NT2/D1 (cell line): ENCODE measurements around the gene TPD52L1.
"Not testable (repeated sequence)": the region's sequence is repeated elsewhere in the genome, so short reads cannot be mapped to it uniquely, and the experiment has no call there.

Experiments
- DNase-seq: peaks from one replicate; pipeline ENCODE4 v3.0.0-alpha.2; 2011; ENCODE audit warnings: low read depth, low spot score
- H3K27me3 ChIP-seq: 2 replicates; pipeline ENCODE4 v1.6.0; 2011; ENCODE audit warnings: mild to moderate bottlenecking; ENCODE audit not compliant: insufficient read length, insufficient read depth
- H3K36me3 ChIP-seq: 2 replicates; pipeline ENCODE4 v1.6.1; 2011; ENCODE audit warnings: mild to moderate bottlenecking, low read length, mixed read lengths; ENCODE audit not compliant: insufficient read depth, insufficient read length
- H3K4me1 ChIP-seq: 2 replicates; pipeline ENCODE4 v1.5.1; 2011; ENCODE audit not compliant: insufficient read depth, insufficient read length
- H3K4me3 ChIP-seq: 2 replicates; pipeline ENCODE4 v1.5.1; 2011; ENCODE audit warnings: low read depth; ENCODE audit not compliant: insufficient read length
- H3K9ac ChIP-seq: 2 replicates; pipeline ENCODE4 v1.6.0; 2011; ENCODE audit warnings: low read depth; ENCODE audit not compliant: insufficient read length
- H3K9me3 ChIP-seq: 2 replicates; pipeline ENCODE4 v1.5.1; 2011; ENCODE audit warnings: mild to moderate bottlenecking, low read length; ENCODE audit not compliant: insufficient read depth
- SUZ12 ChIP-seq: IDR thresholded peaks from 2 replicates; pipeline ENCODE4 v1.6.1; 2011; ENCODE audit not compliant: insufficient read length, insufficient read depth; ENCODE audit errors: extremely low read depth
- YY1 ChIP-seq: IDR thresholded peaks from 2 replicates; pipeline ENCODE4 v1.6.1; 2011; ENCODE audit not compliant: insufficient read length, insufficient read depth
- ZNF274 ChIP-seq: IDR thresholded peaks from 2 replicates; pipeline ENCODE4 v1.6.1; 2011; ENCODE audit warnings: mild to moderate bottlenecking, low read depth, low read length

TPD52L1 gene

GRCh38 chr6:125271486-125272159, 118.0 kb downstream of the TPD52L1 start:
- Histone ChIP-seq H3K4me1 (no peaks in the 10 kb centered on the region), H3K27me3 (no peaks in the 10 kb centered on the region), H3K9me3 (no peaks in the 10 kb centered on the region), H3K4me3 (no peak overlapping the region), H3K9ac (no peak overlapping the region), H3K36me3 (peaks cover 44% of the 10 kb centered on the region)
- no peak for TF ChIP-seq ZNF274
- TF ChIP-seq YY1, result no peak
- no peak for TF ChIP-seq SUZ12
- no peak for DNase-seq

- no peak for TF ChIP-seq YY1
- TF ChIP-seq SUZ12, result no peak
- no peak for TF ChIP-seq ZNF274
- no peak overlapping the region for H3K9ac ChIP-seq
Measured at GRCh38 chr6:125273251-125273650, 119.7 kb downstream of the TPD52L1 start.

DNA sequence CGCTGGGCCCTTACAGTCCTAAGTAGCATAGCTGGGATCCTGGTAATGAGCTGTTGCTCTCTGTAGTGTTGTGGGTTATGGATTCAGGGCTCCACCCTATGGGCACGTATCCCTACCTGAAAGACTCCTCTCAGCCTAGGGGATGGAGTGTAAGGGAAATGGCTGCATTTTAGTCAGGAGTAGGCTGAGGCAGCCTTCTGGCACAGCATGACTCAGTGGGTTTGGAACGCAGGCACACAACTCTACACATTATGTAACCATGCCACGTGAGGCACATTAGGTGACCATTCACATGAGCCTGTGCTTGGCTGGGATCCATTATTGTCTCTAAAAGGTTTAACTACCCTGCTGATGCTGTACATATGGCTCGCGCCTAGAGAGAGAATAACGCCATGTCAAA, 120.4 kb downstream of the TPD52L1 start:
- Histone ChIP-seq H3K9ac (no peak overlapping the region), H3K4me3 (no peak overlapping the region), H3K9me3 (no peaks in the 10 kb centered on the region), H3K27me3 (no peaks in the 10 kb centered on the region), H3K4me1 (no peaks in the 10 kb centered on the region), H3K36me3 (peaks cover 59% of the 10 kb centered on the region)
- no peak for DNase-seq
- TF ChIP-seq SUZ12, result no peak
- no peak for TF ChIP-seq ZNF274
- TF ChIP-seq YY1, result no peak

More at GRCh38 chr6:125273251-125273650, 119.7 kb downstream of the TPD52L1 start:
- Histone ChIP-seq H3K27me3 (no peaks in the 10 kb centered on the region), H3K9me3 (no peaks in the 10 kb centered on the region), H3K4me3 (no peak overlapping the region), H3K4me1 (no peaks in the 10 kb centered on the region), H3K36me3 (peaks cover 56% of the 10 kb centered on the region)
- DNase-seq, result no peak

- Histone ChIP-seq H3K9me3 (no peaks in the 10 kb centered on the region), H3K9ac (no peak overlapping the region), H3K4me3 (no peak overlapping the region), H3K36me3 (peaks cover 62% of the 10 kb centered on the region), H3K4me1 (no peaks in the 10 kb centered on the region), H3K27me3 (no peaks in the 10 kb centered on the region)
- no peak for TF ChIP-seq ZNF274
- TF ChIP-seq SUZ12, result no peak
- no peak for TF ChIP-seq YY1
- DNase-seq, result no peak
Measured at GRCh38 chr6:125274935-125275334, 121.4 kb downstream of the TPD52L1 start.

GRCh38 chr6:125275779-125276178, 122.2 kb downstream of the TPD52L1 start:
- no peak for DNase-seq
- Histone ChIP-seq H3K27me3 (no peaks in the 10 kb centered on the region), H3K4me1 (no peaks in the 10 kb centered on the region), H3K9ac (no peak overlapping the region), H3K36me3 (peaks cover 66% of the 10 kb centered on the region), H3K9me3 (no peaks in the 10 kb centered on the region), H3K4me3 (no peak overlapping the region)
- TF ChIP-seq YY1 (no peak), SUZ12 (no peak), ZNF274 (no peak)

GRCh38 chr6:125277838-125278237, 124.3 kb downstream of the TPD52L1 start:
- TF ChIP-seq SUZ12 (no peak), ZNF274 (no peak), YY1 (no peak)
- no peak for DNase-seq
- Histone ChIP-seq H3K27me3 (no peaks in the 10 kb centered on the region), H3K9ac (no peak overlapping the region), H3K36me3 (peaks cover 54% of the 10 kb centered on the region), H3K4me3 (no peak overlapping the region), H3K9me3 (no peaks in the 10 kb centered on the region), H3K4me1 (no peaks in the 10 kb centered on the region)

DNA sequence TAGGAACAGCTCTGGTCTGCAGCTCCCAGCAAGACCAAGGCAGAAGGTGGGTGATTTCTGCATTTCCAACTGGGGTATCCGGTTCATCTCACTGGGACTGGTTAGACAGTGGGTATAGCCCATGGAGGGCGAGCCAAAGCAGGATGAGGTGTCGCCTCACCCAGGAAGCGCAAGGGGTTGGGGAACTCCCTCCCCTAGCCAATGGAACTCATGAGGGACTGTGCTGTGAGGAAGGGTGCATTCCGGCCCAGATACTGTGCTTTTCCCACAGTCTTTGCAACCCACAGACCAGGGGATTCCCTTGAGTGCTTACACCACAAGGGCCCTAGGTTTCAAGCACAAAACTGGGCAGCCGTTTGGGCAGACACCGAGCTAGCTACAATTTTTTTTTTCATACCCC, 126.4 kb downstream of the TPD52L1 start:
- DNase-seq, result no peak
- Histone ChIP-seq H3K4me1 (no peaks in the 10 kb centered on the region), H3K36me3 (peaks cover 37% of the 10 kb centered on the region), H3K27me3 (no peaks in the 10 kb centered on the region), H3K4me3 (no peak overlapping the region), H3K9me3 (no peaks in the 10 kb centered on the region), H3K9ac (no peak overlapping the region)
- TF ChIP-seq SUZ12, result no peak
- no peak for TF ChIP-seq ZNF274
- TF ChIP-seq YY1, result no peak

DNA sequence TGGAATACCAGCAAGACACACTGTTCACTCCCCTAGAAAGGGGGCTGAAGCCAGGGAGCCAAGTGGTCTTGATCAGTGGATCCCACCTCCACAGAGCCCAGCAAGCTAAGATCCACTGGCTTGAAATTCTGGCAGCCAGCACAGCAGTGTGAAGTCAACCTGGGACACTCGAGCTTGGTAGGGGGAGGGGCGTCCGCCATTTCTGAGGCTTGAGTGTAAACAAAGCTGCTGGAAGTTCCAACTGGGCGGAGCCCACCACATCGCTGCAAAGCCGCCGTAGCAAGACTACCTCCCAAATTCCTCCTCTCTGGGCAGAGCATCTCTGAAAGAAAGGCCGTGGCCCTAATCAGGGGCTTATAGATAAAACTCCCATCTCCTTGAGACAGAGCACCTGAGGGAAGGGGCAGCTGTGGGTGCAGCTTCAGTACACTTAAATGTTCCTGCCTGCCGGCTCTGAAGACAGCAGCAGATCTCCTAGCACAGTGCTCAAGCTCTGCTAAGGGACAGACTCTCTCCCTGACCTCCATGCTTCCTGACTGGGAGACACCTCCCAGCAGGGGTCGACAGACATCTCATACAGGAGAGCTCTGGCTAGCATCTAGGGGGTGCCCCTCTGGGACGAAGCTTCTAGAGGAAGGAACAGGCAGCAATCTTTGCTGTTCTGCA, 126.9 kb downstream of the TPD52L1 start:
- not testable (repeated sequence) for H3K9ac ChIP-seq, H3K27me3 ChIP-seq, H3K4me3 ChIP-seq, H3K4me1 ChIP-seq, H3K9me3 ChIP-seq
- peaks cover 33% of the 10 kb centered on the region for H3K36me3 ChIP-seq
- DNase-seq, result peak; percentile 39

DNA sequence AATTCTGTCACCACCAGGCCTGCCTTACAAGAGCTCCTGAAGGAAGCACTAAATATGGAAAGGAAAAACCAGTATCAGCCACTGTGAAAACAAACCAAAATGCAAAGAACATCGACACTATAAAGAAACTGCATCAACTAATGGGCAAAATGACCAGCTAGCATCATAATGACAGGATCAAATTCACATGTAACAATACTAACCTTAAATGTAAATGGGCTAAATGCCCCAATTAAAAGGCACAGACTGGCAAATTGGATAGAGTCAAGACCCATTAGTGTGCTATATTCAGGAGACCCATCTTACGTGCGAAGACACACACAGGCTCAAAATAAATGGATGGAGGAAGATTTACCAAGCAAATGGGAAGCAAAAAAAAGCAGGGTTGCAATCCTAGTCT, 128.9 kb downstream of the TPD52L1 start:
- H3K27me3 ChIP-seq, H3K4me1 ChIP-seq, H3K9me3 ChIP-seq, H3K4me3 ChIP-seq, DNase-seq, H3K9ac ChIP-seq: not testable (repeated sequence)
- H3K36me3 ChIP-seq, result peaks cover 24% of the 10 kb centered on the region
